IgD-negative memory B cell (primary cell): ENCODE measurements around the gene CHIT1. TPM values are rescaled to one million over a fixed set of nuclear protein-coding genes. Genes with fewer than 3 reads are reported as not detected.

Experiments used
- H3K27ac Mint-ChIP-seq, 3 donors: one replicate each; pipeline ENCODE4 v1.8.0; 2020 to 2022; ENCODE audit warnings: mild to moderate bottlenecking in 3 of 3, mixed read lengths in 3 of 3, moderate library complexity in 1 of 3
- H3K27me3 Mint-ChIP-seq: one replicate; pipeline ENCODE4 v1.8.0; 2021; ENCODE audit warnings: mixed read lengths
- H3K36me3 Mint-ChIP-seq: one replicate; pipeline ENCODE4 v1.8.0; 2020; ENCODE audit warnings: mild to moderate bottlenecking, mixed read lengths
- H3K4me1 Mint-ChIP-seq, 3 donors: one replicate each; pipeline ENCODE4 v1.8.0; 2020 to 2022; ENCODE audit warnings: mixed read lengths in 3 of 3, mild to moderate bottlenecking in 1 of 3
- H3K4me3 Mint-ChIP-seq, 4 donors: one replicate each; pipeline ENCODE4 v1.8.0; 2020 to 2022; ENCODE audit warnings: mild to moderate bottlenecking in 4 of 4, mixed read lengths in 4 of 4, moderate library complexity in 3 of 4
- H3K9me3 Mint-ChIP-seq, 3 donors: one replicate each; pipeline ENCODE4 v1.8.0; 2020 to 2021; ENCODE audit warnings: mixed read lengths in 3 of 3, mild to moderate bottlenecking in 1 of 3
- polyA plus RNA-seq: library from polyadenylated mRNA; unstranded; fragments of 300-500 nt; fragmentation: Illumina TruSeq; gene quantifications from one replicate; pipeline ENCODE4 v1.2.3, GENCODE V29; 2021

Gene CHIT1
- polyA plus RNA-seq, 1 donor from 2014 or later = 0.75 TPM

DNA sequence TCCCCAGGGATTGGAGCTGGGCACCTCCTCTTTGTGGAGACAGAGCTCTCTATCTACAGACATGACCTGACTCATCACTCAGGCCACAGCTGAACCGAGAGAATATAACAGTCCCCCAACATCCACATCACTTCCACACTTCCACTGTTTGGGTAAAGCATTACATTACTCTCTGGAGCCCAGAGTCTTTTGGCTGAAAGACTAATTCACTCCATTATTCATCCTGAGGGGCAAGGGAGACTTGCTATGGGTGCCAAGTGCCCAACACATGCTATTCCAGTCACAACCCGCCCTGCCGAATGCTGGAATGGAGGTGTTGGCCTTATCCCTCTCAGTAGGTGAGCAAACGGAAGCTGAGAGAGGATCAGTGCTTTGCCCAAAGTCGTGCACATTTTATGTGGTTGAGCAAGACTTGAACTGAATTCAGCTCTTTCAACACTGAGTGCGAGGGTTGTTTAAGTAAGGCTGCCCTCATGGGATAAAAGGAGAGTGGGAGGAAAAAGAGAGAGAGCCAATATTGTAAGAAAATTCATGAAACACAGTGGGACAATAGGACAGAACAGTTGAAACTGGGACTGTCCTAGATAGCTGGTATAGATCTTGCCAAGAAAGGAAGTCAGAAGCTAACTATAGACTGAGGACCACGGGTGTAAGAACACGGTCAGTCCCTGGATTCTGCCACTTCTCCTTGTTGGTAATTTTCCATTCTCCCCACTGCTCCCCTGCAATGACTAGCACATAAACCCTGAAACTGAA, 29.5 kb downstream of the CHIT1 start:
- H3K4me1 Mint-ChIP-seq = no peaks in the 10 kb centered on the region
- H3K9me3 Mint-ChIP-seq = peaks cover 0 to 3% (median 1%) of the 10 kb centered on the region in 3 donors
- peaks cover 23% of the 10 kb centered on the region for H3K27me3 Mint-ChIP-seq
- H3K4me3 Mint-ChIP-seq = no peak overlapping the region
- no peak overlapping the region for H3K27ac Mint-ChIP-seq
- H3K36me3 Mint-ChIP-seq = no peaks in the 10 kb centered on the region

DNA sequence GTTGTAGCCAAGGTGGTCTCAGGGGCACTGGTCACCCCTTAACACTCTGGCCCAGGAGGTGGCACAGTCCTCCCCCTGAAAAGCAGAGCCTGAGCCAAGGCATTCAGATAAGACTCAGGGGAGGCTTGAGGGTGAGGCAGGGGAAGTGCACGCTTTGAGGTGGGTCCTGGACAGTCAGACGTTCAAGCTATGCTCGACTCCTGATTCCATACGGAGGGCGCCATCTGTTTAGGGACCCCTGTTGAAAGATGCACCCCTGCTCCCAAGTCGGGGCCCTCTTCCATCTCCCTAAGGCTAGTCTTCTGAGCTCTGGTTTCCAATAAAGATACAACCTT, 30.0 kb downstream of the CHIT1 start:
- no peaks in the 10 kb centered on the region for H3K36me3 Mint-ChIP-seq
- H3K27me3 Mint-ChIP-seq = peaks cover 23% of the 10 kb centered on the region
- H3K27ac Mint-ChIP-seq = no peak overlapping the region
- H3K9me3 Mint-ChIP-seq = peaks cover 0 to 3% (median 1%) of the 10 kb centered on the region in 3 donors
- no peaks in the 10 kb centered on the region for H3K4me1 Mint-ChIP-seq
- no peak overlapping the region for H3K4me3 Mint-ChIP-seq

DNA sequence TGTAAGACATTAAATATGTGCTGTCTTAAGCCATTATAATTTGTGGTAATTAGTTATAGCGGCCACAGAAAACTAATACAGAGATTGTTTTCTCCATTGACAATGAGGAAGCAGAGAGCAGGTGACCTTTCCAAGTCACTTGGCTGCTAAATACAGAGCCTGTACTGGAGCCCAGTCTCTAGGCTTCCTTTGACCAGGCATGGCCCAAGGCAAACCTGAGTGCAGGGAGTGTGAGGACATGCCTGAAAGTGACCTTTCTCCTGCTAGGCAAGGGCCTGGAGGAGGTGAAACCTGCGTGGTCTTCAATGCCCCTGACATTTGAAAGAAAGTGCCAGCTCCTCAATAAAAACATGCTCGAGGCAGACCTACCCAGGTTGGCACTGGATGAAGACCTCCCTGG, 30.5 kb downstream of the CHIT1 start:
- Mint-ChIP-seq H3K27ac (no peak overlapping the region), H3K9me3 (peaks cover 0 to 3% (median 1%) of the 10 kb centered on the region in 3 donors), H3K4me3 (no peak overlapping the region), H3K36me3 (no peaks in the 10 kb centered on the region), H3K27me3 (peaks cover 23% of the 10 kb centered on the region), H3K4me1 (no peaks in the 10 kb centered on the region)

DNA sequence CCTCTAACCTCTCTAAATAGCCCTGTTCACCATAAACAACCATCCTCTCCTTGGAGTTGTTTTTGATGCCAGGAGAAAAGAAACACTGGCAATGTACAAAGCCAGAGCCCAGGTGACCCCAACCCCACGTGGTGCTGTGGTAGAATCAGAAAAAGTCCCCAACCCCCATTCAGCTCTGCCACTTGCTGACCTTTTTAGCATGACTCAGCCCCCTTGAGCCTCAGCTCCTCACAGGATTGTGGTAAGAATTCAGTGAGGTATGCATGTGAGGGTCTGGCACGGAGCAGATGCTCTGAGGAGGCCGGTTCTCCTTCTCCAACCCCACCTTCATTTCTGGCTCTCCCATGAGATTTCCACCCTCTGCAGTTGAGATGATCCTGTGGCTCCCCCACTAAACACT, 31.8 kb downstream of the CHIT1 start:
- H3K9me3 Mint-ChIP-seq = peaks cover 0 to 3% (median 1%) of the 10 kb centered on the region in 3 donors
- H3K4me1 Mint-ChIP-seq = no peaks in the 10 kb centered on the region
- no peak overlapping the region for H3K4me3 Mint-ChIP-seq
- no peak overlapping the region for H3K27ac Mint-ChIP-seq
- no peaks in the 10 kb centered on the region for H3K36me3 Mint-ChIP-seq
- peaks cover 22% of the 10 kb centered on the region for H3K27me3 Mint-ChIP-seq

DNA sequence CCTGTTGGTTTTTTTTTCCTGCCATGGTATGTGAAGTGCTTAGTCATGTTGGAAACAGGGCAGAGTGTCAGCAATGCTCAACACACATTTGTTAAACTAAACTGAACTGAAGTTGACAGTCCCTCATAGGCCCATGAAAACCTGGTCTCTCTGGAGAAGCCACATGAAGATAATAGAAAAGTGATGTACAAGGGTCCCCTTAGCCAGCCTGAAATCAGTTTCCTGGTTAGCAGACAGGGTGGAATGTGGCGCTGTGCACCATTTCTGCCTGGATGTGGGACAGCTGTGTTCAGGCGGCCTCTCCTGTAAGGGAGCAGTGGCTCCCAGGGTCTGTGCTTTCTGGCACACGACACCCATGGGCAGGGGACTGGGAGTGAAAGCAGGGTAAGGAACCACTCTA, 33.1 kb downstream of the CHIT1 start:
- no peak overlapping the region for H3K4me3 Mint-ChIP-seq

DNA sequence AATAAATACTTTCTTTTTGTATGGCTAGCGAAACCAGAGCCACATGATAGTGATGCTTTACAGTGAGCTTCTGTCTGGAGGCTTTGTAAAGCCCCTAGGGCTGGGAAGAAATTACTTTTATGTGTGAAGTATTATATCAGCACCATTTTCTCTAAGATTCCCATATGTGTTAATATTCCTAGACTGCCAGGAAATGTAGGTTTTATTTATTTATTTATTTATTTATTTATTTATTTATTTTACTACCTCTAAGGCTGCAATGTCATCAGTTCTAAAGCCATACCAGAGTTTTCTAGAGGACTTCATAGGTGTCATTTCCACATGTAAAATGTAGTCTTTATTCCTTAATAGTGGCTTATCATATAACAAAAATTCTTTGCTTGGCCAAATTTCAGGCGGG, 38.5 kb downstream of the CHIT1 start:
- Mint-ChIP-seq H3K27ac (no peak overlapping the region), H3K27me3 (peaks cover 8% of the 10 kb centered on the region), H3K4me3 (no peak overlapping the region), H3K9me3 (no peaks in the 10 kb centered on the region), H3K36me3 (peaks cover 3% of the 10 kb centered on the region), H3K4me1 (peaks cover 0 to 1% (median 0%) of the 10 kb centered on the region in 3 donors)

More for the DNA sequence above, 33.1 kb downstream of the CHIT1 start:
- Mint-ChIP-seq H3K27ac (no peak overlapping the region), H3K27me3 (peaks cover 16% of the 10 kb centered on the region), H3K9me3 (peaks cover 0 to 3% (median 1%) of the 10 kb centered on the region in 3 donors), H3K36me3 (no peaks in the 10 kb centered on the region), H3K4me1 (no peaks in the 10 kb centered on the region)

DNA sequence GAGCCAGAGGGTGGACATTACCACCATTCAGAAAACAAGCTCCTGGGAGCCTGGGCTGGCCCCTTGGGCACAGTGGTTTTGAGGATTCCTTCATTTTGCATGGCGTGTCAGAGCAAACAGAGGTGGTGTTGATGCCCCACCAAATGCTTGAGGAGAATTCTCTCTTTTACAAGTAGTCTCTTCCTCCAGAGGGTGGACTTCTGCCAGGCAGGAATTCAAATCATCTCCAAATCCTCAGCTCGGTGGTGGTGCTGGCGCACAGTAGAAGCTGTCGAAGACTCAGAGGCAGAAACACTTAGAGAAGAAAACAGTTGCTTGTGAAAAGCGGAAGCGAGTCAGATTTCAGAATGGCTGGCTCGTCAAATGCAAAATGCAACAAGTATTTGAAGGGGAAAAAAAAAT, 39.5 kb downstream of the CHIT1 start:
- H3K4me3 Mint-ChIP-seq = no peak overlapping the region
- peaks cover 0 to 1% (median 0%) of the 10 kb centered on the region in 3 donors for H3K4me1 Mint-ChIP-seq
- peaks cover 7% of the 10 kb centered on the region for H3K27me3 Mint-ChIP-seq
- H3K36me3 Mint-ChIP-seq = peaks cover 3% of the 10 kb centered on the region
- no peak overlapping the region for H3K27ac Mint-ChIP-seq
- H3K9me3 Mint-ChIP-seq = no peaks in the 10 kb centered on the region

DNA sequence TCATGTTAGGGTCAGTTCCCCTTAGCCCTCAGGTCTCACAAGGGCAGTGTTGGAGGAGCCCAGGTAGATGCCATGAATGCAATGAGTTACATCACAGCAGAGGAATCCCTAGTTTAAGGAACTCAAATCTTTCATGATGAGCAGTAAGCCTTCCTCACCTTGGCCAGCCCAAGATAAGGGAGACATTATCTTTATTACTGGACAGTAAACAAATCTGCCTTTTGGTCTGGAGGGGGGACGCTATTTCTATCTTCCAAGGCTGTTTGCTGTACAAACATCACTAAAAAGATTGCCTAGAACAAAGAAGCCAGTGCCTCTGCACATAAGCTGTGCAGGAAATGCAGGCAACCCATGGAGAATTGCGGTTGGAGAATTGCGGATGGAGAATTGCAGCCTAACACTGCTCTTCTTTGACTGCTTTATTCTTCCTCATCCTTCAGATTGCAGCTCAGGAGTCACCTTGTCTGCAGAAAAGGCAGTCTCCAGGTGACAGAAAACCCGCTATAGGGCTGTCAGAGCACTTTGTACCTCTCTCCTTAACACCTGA, 40.7 kb downstream of the CHIT1 start:
- no peak overlapping the region for H3K4me3 Mint-ChIP-seq
- peaks cover 0 to 1% (median 0%) of the 10 kb centered on the region in 3 donors for H3K4me1 Mint-ChIP-seq
- no peaks in the 10 kb centered on the region for H3K9me3 Mint-ChIP-seq
- peaks cover 7% of the 10 kb centered on the region for H3K27me3 Mint-ChIP-seq
- H3K36me3 Mint-ChIP-seq = peaks cover 3% of the 10 kb centered on the region
- no peak overlapping the region for H3K27ac Mint-ChIP-seq

DNA sequence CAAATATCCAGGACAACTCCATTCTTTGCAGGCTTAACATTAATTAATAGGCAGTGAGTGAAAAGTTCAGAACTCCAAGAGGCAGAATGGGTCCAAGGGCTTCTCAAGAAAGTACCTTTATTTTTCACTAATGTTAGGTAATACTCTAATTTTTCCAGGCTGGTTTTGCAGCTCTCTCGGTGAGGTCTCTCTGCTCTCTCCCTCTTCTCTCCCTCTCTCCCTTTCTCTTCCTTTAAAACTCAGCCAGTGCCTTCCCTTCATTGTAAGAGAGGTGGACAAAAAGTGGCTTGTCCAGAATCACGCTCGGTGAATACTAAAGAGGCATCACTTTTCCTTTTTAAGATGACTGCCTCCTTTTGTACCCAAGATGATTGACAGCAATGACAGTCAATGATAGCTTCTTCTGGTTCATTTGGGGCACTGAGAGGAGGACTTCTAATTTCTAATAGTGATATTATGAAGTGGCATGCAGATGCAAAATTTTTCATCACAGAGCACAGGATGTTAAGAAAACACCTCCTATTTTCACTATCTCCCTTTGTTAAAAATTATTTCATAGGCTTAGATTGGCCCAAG, 41.7 kb downstream of the CHIT1 start:
- Mint-ChIP-seq H3K36me3 (peaks cover 3% of the 10 kb centered on the region), H3K9me3 (no peaks in the 10 kb centered on the region), H3K4me1 (peaks cover 0 to 1% (median 0%) of the 10 kb centered on the region in 3 donors), H3K27me3 (peaks cover 7% of the 10 kb centered on the region), H3K27ac (no peak overlapping the region), H3K4me3 (no peak overlapping the region)

DNA sequence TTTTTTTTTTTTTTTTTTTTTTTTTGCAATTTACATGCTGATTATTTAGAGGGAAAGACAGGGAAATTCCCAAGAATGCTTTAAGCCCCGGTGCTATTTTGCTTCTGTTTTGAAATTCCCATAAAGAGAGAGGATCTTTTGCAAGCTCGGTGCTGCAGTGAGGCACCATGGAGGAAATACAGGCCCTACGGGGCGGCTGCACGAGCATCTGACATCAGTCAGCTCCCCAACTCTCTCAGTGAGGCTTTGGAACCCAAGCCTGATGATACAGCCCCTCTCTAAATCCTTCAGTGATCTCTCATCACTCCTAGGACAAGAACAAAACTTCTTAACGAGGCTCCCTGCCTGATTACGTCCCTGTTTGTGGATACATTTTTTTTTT, 42.2 kb downstream of the CHIT1 start:
- no peak overlapping the region for H3K4me3 Mint-ChIP-seq
- H3K36me3 Mint-ChIP-seq = peaks cover 3% of the 10 kb centered on the region
- peaks cover 7% of the 10 kb centered on the region for H3K27me3 Mint-ChIP-seq
- no peak overlapping the region for H3K27ac Mint-ChIP-seq
- H3K4me1 Mint-ChIP-seq = peaks cover 0 to 1% (median 0%) of the 10 kb centered on the region in 3 donors
- H3K9me3 Mint-ChIP-seq = no peaks in the 10 kb centered on the region

DNA sequence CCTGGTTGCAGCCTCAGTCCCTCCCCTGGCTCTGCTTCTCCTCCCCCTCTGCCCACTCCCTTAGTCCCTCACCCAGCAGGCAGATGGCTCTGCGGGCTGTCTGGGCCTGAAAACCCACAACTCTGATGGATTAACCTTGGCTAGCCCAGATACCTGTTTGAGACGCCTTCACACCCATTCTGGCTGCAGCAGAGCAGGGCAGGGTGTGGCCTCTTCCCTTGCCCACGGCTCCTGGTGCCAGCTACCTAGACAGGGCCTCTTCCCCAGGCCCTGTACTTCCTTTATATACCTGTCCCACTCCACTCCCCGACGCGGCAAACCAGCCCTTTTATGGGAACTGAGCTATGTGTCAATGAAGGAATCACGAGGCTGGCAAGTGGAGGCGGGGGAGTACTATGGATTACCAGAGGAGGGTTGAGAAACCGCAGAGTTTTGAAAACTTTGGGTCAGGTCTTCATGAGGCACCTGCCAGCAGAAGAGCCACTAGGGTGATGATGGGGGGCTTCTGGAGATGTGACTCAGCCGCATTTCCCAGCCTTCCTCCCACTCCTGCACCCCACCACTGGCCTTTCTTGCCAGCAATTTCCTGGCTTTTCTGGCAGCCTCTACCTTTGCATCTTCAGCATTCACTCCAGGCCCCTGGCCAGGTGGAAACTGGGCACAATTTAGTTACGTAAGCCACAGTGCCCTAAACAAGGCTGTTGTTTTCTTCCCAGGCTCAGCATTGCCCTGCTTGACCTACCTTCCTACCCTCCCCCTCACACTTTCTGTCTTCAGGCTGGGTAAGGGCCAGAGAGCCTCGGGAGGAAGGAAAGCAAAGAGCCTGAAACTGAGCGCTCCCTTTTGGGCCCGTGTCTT, 42.8 kb downstream of the CHIT1 start, which contains the start of gene CHI3L1:
Gene CHI3L1 (minus strand): TSS at position 259 of the 858 bp plus-strand sequence. CDS start 81 bp downstream, at position 178.
- Mint-ChIP-seq H3K9me3 (no peaks in the 10 kb centered on the region), H3K4me3 (no peak within 1 kb of the TSS), H3K27me3 (peaks cover 7% of the 10 kb centered on the region), H3K27ac (no peak within 1 kb of the TSS), H3K36me3 (peaks cover 3% of the 10 kb centered on the region), H3K4me1 (peaks cover 0 to 1% (median 0%) of the 10 kb centered on the region in 3 donors)

DNA sequence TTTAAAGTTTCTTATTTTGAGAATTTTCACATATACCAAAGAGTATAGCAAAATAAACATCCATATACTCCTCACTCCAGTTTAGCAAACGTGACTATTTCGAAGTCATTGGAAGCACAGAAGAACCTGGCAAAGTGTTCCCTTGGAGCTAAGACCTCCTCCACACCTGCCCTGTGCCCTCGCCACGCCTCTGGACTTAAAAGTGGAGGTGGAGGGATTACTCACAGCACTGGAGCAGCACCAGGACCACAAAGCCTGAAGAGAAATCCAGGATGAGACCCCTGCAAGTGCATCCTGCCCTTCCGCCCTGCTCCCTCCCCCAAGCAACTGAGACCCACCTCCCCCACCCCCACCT, 43.4 kb downstream of the CHIT1 start:
- H3K9me3 Mint-ChIP-seq = no peaks in the 10 kb centered on the region
- H3K4me3 Mint-ChIP-seq = no peak overlapping the region
- H3K36me3 Mint-ChIP-seq = peaks cover 3% of the 10 kb centered on the region
- peaks cover 7% of the 10 kb centered on the region for H3K27me3 Mint-ChIP-seq
- H3K4me1 Mint-ChIP-seq = peaks cover 0 to 1% (median 0%) of the 10 kb centered on the region in 3 donors
- no peak overlapping the region for H3K27ac Mint-ChIP-seq

DNA sequence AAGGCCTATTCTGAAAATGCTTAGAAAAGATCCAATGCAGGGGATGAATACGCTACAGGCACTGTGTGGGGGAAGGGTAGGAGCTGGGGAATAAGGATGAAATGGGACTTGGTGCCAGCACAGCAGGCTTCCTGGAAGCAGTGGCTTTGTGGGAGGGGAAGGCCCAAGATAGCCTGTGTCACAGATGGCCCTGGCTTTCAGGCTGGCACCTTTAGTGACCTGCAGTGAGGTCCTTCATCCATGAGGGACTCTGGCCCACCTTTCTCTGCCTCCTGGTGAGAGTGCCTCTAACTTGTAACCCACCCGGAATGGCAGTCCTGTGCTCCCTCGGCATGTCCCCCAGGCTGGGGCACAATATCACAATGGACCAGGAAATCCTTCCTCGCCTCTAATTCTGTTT, 43.9 kb downstream of the CHIT1 start:
- Mint-ChIP-seq H3K36me3 (peaks cover 3% of the 10 kb centered on the region), H3K4me3 (no peak overlapping the region), H3K9me3 (no peaks in the 10 kb centered on the region), H3K27me3 (peaks cover 7% of the 10 kb centered on the region), H3K27ac (no peak overlapping the region), H3K4me1 (peaks cover 0 to 1% (median 0%) of the 10 kb centered on the region in 3 donors)

DNA sequence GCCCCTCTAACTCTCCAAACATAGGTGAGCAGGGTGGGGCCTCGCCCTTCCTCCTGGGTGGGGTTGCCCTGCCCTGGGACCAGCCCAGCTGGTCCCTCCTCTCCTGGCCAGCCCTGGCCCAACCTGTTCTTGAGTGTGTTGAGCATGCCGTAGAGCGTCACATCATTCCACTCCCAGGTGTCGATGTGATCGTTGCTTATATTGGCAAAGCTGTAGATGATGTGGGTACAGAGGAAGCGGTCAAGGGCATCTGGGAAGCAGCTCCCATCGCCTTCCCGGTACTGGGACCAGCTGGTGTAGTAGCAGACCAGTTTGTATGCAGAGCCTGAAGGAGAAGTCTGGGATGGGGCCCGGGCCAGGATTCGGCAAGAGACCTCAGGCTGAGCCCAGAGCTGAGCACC, 44.4 kb downstream of the CHIT1 start:
- Mint-ChIP-seq H3K9me3 (no peaks in the 10 kb centered on the region), H3K4me3 (no peak overlapping the region), H3K27me3 (peaks cover 7% of the 10 kb centered on the region), H3K36me3 (peaks cover 3% of the 10 kb centered on the region), H3K27ac (no peak overlapping the region), H3K4me1 (peaks cover 0 to 1% (median 0%) of the 10 kb centered on the region in 3 donors)

DNA sequence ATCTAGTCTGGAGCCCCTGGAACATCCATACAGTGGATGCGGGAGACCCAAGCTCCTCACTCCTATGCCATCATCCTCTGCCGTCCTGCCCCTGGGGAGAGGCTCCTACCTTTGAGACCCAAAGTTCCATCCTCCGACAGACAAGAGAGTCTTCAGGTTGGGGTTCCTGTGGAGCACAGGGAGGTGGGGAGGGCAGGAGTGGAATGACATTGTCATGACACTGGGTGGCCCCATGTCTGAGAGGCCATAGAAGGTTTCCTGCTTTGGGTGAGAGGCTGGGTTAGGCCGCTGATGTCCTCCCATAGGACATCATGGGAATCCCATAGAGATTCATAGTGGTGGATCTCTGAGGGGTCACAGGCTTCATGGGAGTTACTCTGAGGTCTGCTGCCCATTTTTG, 45.0 kb downstream of the CHIT1 start:
- Mint-ChIP-seq H3K4me1 (peaks cover 0 to 1% (median 0%) of the 10 kb centered on the region in 3 donors), H3K4me3 (no peak overlapping the region), H3K27me3 (peaks cover 5% of the 10 kb centered on the region)

More for the DNA sequence above, 45.0 kb downstream of the CHIT1 start:
- peaks cover 2% of the 10 kb centered on the region for H3K36me3 Mint-ChIP-seq
- no peaks in the 10 kb centered on the region for H3K9me3 Mint-ChIP-seq
- H3K27ac Mint-ChIP-seq = no peak overlapping the region
